GM23248 (cell line): ENCODE results near the gene MPDU1.

Experiments
- EZH2 ChIP-seq: fragments of 200-600 bp; sonication (generic); IDR thresholded peaks from 2 replicates; pipeline ENCODE4 v1.6.1; 2018; ENCODE audit warnings: antibody characterized with exemption, mild to moderate bottlenecking; ENCODE audit not compliant: insufficient read depth, poor library complexity, severe bottlenecking
- EZH2phosphoT487 ChIP-seq: fragments of 200-600 bp; sonication (generic); IDR thresholded peaks from 2 replicates; pipeline ENCODE4 v1.6.1; 2018; ENCODE audit warnings: antibody characterized with exemption, moderate library complexity, mild to moderate bottlenecking, low read depth; ENCODE audit not compliant: insufficient read depth

DNA sequence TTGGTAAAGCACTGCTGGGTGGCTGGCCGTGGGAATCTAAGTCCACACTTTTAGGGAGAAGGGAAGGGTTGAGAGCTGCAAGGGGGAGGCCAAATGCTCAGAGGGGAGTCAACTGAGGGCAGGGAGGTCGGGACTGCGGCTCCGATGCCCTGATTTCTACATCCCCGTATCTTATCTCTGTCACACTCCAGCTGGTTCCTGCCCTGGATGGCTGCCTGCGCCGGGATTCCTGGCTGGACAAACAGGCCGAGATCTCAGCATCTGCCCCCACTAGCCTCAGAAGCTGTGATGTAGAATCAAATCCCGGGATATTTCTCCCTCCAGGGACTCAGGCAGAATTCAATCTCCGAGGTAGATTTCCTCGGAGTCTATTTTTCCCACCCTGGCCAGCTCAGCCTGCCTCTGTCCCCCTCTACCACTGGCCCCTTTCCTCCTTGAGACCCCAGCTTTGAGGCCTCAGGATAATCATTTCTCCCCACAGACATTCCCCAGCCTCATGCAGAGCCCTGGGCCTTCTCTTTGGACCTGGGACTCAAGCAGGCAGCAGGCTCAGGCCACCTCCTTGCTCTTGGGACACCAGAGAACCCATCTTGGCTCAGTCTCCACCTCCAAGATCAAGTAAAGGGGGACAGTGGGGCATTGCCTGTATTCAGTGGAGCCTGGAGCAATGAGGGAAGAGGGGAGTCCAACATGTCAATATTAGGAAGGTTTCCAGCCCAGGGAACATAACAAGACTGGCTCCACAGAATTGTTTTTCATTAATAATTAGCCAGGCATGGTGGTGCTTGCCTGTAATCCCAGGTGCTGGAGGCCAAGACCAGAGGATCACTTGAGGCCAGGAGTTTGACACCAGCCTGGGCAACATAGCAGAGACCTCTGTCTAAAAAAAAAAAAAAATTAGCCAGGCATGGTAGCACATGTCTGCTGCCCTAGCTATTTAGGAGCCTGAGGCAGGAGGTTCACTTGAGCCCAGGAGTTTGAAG, 48.0 kb downstream of the MPDU1 start:
- TF ChIP-seq EZH2 (no peak), EZH2phosphoT487 (no peak)
